Endothelial cell of umbilical vein (primary cell): ENCODE results near the gene LDHD.

ENCODE experiments used
- CTCF ChIP-seq, 2 donors: IDR thresholded peaks; 1 replicate in 1 of 2; 2 replicates in 1 of 2; pipeline ENCODE4 v1.5.1; 2011; ENCODE audit warnings: low read length in 2 of 2, mild to moderate bottlenecking in 2 of 2, moderate library complexity in 2 of 2, control low read depth in 1 of 2, inconsistent platforms in 1 of 2, low read depth in 1 of 2; ENCODE audit not compliant: insufficient read depth in 1 of 2; ENCODE audit errors: extremely low read depth in 1 of 2
- EZH2 ChIP-seq: IDR thresholded peaks from 2 replicates; pipeline ENCODE4 v1.6.1; 2012; ENCODE audit warnings: borderline replicate concordance, low read depth, mild to moderate bottlenecking, moderate library complexity, low read length, inconsistent platforms; ENCODE audit not compliant: severe bottlenecking
- MAX ChIP-seq: IDR thresholded peaks from 2 replicates; pipeline ENCODE4 v1.6.1; 2011; ENCODE audit not compliant: insufficient read depth, insufficient read length
- POLR2A ChIP-seq: IDR thresholded peaks from 2 replicates; pipeline ENCODE4 v1.6.1; 2012; ENCODE audit warnings: low read depth, mild to moderate bottlenecking, control low read depth, low read length

GRCh38 chr16:75130150-75130771 lies 13.7 kb upstream of the LDHD start:
- TF ChIP-seq CTCF (IDR thresholded peaks at IDR 0.05; ENCODE audit: extremely low read depth in 1 of 2, insufficient read depth in 1 of 2, low read depth in 1 of 2, low read length in 2 of 2): no peak
- no peak for TF ChIP-seq POLR2A
- TF ChIP-seq EZH2: no peak
- no peak for TF ChIP-seq MAX
